ENCODE data around the gene PARD3. TPM values are rescaled to one million over a fixed set of nuclear protein-coding genes. Genes with fewer than 3 reads are reported as not detected.

PARD3 gene
- total RNA-seq, 2 experiments from 2014 or later, result 0.53 to 0.71 TPM

GRCh38 chr10:34256216-34256615, 558.9 kb downstream of the PARD3 start:
- H3K36me3 Mint-ChIP-seq (ENCODE audit: low read depth), result no peaks in the 10 kb centered on the region

GRCh38 chr10:34255035-34255434, 560.1 kb downstream of the PARD3 start:
- Mint-ChIP-seq H3K27ac (no peak overlapping the region), H3K4me3 (no peak overlapping the region), H3K9me3 (no peaks in the 10 kb centered on the region), H3K36me3 (ENCODE audit: low read depth) (no peaks in the 10 kb centered on the region), H3K27me3 (no peaks in the 10 kb centered on the region), H3K4me1 (ENCODE audit: low read depth) (peaks cover 2% of the 10 kb centered on the region)
- Histone ChIP-seq H3K9me3 (ENCODE audit: control insufficient read depth in 1 of 2, insufficient read depth in 1 of 2, low read length in 2 of 2) (no peaks in the 10 kb centered on the region), H3K27me3 (ENCODE audit: control insufficient read depth in 1 of 2, insufficient read depth in 2 of 2, low read length in 2 of 2) (no peaks in the 10 kb centered on the region), H3K36me3 (ENCODE audit: insufficient read depth, low read length) (no peaks in the 10 kb centered on the region), H3K4me1 (ENCODE audit: insufficient read depth, low read length) (no peaks in the 10 kb centered on the region), H3K27ac (ENCODE audit: low read depth in 1 of 2, low read length in 2 of 2) (no peak overlapping the region), H3K4me3 (ENCODE audit: low read length) (no peak overlapping the region)
- DNase-seq, result no peak
- intact Hi-C loops (cut with DNase I, micrococcal nuclease), result no loop called here
- ATAC-seq (ENCODE audit: poor library complexity), result no peak
- ChIA-PET POLR2A (no interaction called here), CTCF (no interaction called here)
- no peak for TF ChIP-seq CTCF (IDR thresholded peaks at IDR 0.05)

More at GRCh38 chr10:34256216-34256615, 558.9 kb downstream of the PARD3 start:
- CTCF ChIA-PET, result no interaction called here
- H3K27me3 Mint-ChIP-seq, result no peaks in the 10 kb centered on the region
- no peaks in the 10 kb centered on the region for H3K4me1 Mint-ChIP-seq (ENCODE audit: low read depth)
- intact Hi-C loops (cut with DNase I, micrococcal nuclease), result no loop called here
- no peaks in the 10 kb centered on the region for H3K9me3 ChIP-seq (ENCODE audit: control insufficient read depth in 1 of 2, insufficient read depth in 1 of 2, low read length in 2 of 2)
- no peak overlapping the region for H3K4me3 ChIP-seq (ENCODE audit: low read length)
- no peak overlapping the region for H3K4me3 Mint-ChIP-seq
- no peaks in the 10 kb centered on the region for H3K4me1 ChIP-seq (ENCODE audit: insufficient read depth, low read length)
- H3K9me3 Mint-ChIP-seq, result no peaks in the 10 kb centered on the region
- no peak overlapping the region for H3K27ac Mint-ChIP-seq
- DNase-seq, result no peak
- H3K27me3 ChIP-seq (ENCODE audit: control insufficient read depth in 1 of 2, insufficient read depth in 2 of 2, low read length in 2 of 2), result no peaks in the 10 kb centered on the region
- no peak overlapping the region for H3K27ac ChIP-seq (ENCODE audit: low read depth in 1 of 2, low read length in 2 of 2)
- ATAC-seq (ENCODE audit: poor library complexity), result no peak
- no peak for TF ChIP-seq CTCF (IDR thresholded peaks at IDR 0.05)
- POLR2A ChIA-PET, result no interaction called here
- no peaks in the 10 kb centered on the region for H3K36me3 ChIP-seq (ENCODE audit: insufficient read depth, low read length)

GRCh38 chr10:34254596-34254995, 560.5 kb downstream of the PARD3 start:
- H3K9me3 ChIP-seq (ENCODE audit: control insufficient read depth in 1 of 2, insufficient read depth in 1 of 2, low read length in 2 of 2), result no peaks in the 10 kb centered on the region
- no peaks in the 10 kb centered on the region for H3K36me3 ChIP-seq (ENCODE audit: insufficient read depth, low read length)
- intact Hi-C loops (cut with DNase I, micrococcal nuclease), result no loop called here
- no peaks in the 10 kb centered on the region for H3K36me3 Mint-ChIP-seq (ENCODE audit: low read depth)
- ATAC-seq (ENCODE audit: poor library complexity), result no peak
- no peak for TF ChIP-seq CTCF (IDR thresholded peaks at IDR 0.05)
- H3K9me3 Mint-ChIP-seq, result no peaks in the 10 kb centered on the region
- ChIA-PET POLR2A (no interaction called here), CTCF (no interaction called here)
- H3K4me3 ChIP-seq (ENCODE audit: low read length), result no peak overlapping the region
- no peaks in the 10 kb centered on the region for H3K27me3 ChIP-seq (ENCODE audit: control insufficient read depth in 1 of 2, insufficient read depth in 2 of 2, low read length in 2 of 2)
- H3K27ac Mint-ChIP-seq, result no peak overlapping the region
- DNase-seq, result no peak
- H3K4me3 Mint-ChIP-seq, result no peak overlapping the region
- no peaks in the 10 kb centered on the region for H3K4me1 ChIP-seq (ENCODE audit: insufficient read depth, low read length)
- peaks cover 4% of the 10 kb centered on the region for H3K4me1 Mint-ChIP-seq (ENCODE audit: low read depth)
- no peak overlapping the region for H3K27ac ChIP-seq (ENCODE audit: low read depth in 1 of 2, low read length in 2 of 2)
- H3K27me3 Mint-ChIP-seq, result no peaks in the 10 kb centered on the region
